COR-L47 (cell line): Measurements from ENCODE around the gene PIGS.
"Not testable (repeated sequence)": the region's sequence is repeated elsewhere in the genome, so short reads cannot be mapped to it uniquely, and the experiment has no call there.

Experiments
- DNase-seq: peaks from one replicate; lab custom pipeline; 2025; lab: John Stamatoyannopoulos, UW

Gene PIGS

DNA sequence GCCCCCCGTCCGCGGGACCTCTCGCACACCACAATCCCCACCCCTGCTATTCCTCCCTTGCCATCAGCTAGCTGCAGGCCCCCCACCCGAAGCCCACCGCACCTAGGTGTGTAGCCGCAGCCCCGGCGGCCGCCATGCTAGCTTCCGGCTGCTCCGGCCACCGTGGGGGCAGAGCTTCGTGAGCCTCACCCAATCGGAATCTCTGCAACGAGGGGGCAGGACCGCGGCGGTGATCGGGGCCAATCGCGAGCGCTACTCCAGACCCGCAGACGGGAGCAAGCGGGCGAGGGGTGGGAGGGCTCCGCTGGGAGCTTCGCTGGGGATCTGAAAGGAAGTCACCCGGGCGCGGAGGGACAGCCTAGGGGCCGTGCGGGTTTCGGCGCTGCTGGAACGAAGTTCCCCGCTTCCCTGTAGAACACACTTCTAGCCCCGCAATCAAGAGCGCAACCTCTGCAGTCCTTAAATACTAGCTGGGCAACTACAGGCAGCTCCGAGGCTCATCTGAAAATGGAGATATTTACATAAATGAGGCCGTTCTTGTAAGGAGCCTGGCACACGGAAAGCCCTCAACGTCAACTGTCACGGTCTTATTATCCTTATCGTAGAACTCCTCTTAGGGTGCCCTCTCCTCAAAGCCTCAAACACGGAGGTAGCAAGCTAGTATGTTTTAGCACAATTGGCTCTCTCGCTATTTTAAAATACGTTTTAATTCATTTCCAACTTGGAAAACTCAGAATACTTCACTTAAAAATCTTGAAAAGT, at the start of gene PIGS:
PIGS (minus strand) TSS at position 164 of the 762 bp plus-strand sequence; CDS start at position 136, 28 bp downstream.
- peak; percentile 91 for DNase-seq

DNA sequence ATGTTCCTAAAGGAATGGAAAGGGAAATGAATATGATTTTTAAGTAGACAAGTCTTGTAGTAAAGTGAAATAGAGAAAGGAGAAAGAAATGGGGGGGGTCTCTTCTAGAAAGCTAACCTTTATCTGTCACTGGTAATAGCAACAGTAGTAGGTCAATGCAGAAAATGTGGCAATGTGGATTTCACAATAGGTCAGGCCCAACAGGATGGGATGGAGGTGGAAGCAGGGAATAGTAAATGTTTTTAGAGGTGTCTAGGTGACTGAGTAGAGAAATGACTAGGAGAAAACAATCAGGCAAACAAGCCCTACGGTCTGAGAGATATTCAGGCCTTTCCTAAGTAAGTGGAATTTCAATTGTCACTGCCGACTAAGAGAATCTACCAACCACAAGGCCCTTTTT, 48.7 kb upstream of the PIGS start:
- no peak for DNase-seq

DNA sequence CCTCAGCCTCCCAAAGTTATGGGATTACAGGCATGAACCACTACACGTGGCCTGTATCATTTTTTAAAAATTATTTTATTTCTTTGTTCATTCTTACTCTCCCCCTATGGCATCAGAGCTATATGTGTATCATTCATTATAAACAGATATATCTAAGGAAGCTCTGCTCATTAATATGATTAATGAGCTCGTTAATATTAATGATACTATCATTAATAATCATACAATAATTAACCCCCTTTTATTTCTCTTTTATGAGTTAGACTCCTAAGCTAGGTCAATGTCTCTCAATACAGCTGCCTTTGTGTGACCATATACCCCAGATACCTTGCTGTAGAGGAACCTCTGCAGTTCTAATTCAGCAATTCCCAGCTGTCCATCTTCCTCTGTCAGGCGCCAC, 47.1 kb upstream of the PIGS start:
- no peak for DNase-seq

DNA sequence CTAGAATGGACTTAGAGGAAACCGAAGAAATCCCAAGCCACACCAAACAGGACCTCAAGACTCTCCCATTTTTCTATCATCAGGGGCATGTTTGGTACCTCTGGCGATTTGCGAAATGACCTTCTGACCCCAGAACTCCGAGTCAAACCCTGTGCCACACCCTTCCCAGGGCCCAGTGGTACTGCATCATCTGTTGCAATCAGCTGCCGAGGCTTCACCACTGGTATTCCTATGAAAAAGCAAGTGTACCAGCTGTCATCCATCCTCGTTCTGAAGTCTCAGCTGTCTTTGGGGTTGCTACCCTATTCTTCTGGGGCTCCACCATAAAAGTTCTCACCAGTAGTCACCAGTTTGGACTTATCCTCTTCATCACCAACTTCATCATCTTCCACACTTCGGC, 45.0 kb upstream of the PIGS start:
- DNase-seq = no peak

DNA sequence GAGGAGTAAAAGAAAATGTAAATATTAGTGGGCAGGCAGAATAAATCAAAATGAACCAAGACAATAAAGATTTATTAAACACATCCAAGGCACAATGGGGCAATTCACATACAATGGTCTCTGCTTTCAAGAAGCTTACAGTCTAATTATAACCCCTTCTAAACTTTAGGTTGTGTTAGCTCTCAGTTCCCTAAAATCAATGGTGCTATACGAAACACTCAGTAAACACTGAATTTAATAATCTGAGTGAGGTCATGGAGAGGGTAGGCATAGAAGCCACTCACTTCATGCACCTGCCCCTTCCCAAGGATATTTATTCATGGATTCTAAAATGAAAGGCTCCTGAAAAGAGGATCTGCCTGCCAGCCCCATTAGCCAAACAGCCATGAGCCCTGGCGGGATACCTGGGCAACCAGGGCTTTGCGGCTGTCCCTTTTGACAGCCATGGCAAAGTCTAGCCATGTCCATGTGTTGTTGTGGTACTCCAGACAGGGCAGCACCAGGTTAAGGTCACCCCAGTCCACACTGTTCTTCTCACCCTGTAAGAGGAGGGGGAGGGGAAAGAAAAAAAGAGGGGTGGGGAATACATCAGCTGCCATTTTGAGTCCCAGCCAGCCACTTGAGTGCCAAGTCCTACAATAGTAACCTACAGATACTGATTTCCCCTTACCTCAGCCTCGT, 44.1 kb upstream of the PIGS start:
- no peak for DNase-seq

DNA sequence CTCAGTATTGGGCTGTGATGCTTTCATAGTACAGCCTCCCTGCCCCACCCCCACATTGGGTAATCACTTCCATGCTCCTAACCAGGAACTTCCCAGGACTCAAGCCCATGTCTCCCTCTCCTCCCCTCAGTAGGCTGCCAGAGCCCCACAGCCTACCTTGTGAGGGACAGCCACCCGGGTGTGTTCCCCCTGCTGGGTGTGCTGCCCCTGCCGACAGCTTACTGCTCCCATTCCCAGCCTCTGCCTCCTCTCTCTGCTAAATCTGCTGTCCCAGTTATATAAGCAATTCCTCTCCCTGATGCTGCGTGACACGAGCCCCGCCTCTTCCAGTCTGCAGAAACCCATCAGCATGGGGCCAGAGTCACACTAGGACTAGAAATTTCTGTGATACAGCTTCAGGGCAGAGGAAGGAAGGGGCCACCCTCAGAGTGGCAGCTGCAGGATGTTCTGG, 42.6 kb upstream of the PIGS start, which contains the start of gene RSKR:
RSKR (minus strand) TSS at position 255 of the 451 bp plus-strand sequence; CDS start at position 231, 24 bp downstream.
- DNase-seq = no peak

DNA sequence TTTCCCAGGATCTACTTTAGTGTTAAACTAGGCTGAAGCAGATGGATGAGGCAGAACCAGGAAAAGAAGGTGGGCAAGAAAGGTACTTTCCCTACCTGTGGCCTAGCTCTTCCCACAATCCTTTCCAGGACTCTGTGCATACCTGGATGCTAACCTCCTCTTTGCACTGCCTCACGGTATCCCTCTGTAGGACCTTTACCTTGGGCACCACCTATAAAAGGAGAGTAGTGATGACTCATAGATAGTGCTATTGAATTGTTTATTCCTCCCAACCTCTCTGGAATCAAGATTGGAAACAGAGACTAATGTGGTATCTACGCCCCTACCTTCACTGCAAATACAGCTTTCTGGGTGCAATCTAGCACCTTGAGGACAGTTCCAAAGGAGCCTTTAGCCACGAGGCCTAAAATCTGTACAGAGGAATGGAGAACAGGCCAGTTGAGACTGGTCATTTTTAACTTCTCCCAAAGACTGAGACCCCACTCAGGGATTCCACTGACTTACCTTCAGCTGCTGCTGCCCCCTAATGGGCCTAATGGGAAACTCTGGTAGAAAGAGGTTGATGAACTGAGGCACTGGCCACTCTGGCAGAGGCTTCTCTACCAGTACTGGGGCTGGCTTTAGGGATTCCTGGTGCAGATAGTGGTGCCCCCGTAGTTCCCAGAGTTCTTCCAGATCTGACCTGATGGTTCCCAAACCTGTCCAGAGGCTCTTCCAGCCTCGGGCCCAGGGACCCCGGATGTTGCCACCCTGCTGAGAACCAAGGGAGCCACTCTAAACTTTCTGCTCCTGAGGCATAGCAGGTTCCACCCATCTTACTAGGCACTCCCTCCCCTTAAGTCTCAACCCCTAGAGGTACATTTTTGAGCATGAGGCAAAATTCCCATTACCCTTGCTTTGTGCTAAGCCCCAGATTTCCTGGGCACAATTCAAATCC, 41.9 kb upstream of the PIGS start:
- peak; percentile 18 for DNase-seq

DNA sequence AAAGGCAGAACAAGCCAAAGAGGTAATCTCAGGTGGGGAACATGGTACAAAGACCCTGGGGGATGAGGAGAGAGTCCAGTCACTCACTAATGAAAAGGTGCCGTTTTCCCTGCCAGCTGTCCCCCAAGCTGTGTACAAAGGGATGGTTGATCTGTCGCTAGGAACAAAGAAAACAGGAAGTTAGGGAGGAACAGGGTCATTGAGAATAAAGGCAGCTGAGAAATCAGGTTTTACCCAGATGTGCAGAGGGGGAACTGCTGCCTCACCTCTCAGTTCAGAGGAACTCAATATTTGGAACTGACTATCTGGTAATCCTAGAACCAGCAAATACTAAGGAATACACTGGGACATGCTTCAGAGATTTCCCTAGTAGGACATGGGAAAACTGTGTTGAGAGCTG, 41.2 kb upstream of the PIGS start:
- DNase-seq = peak; percentile 4

DNA sequence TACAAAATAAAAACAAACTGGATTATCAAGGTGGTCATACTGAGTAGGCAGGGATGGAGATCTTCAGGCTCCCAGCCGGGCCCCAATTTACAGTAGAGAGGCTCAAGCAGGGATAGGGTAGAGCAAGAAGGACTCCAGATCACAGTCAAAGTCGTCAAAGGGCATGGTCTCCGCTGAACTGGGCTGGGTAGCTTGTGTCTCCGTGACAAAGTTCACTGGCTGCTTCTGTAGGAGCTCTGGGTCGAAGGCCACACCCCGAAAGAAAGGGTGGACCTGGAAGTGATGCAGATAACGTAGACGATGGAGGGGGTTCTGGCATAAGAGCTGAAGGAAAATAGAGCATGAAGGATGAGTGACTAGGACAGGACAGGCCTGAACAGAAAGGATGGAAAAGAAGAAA, 39.1 kb upstream of the PIGS start:
- no peak for DNase-seq

DNA sequence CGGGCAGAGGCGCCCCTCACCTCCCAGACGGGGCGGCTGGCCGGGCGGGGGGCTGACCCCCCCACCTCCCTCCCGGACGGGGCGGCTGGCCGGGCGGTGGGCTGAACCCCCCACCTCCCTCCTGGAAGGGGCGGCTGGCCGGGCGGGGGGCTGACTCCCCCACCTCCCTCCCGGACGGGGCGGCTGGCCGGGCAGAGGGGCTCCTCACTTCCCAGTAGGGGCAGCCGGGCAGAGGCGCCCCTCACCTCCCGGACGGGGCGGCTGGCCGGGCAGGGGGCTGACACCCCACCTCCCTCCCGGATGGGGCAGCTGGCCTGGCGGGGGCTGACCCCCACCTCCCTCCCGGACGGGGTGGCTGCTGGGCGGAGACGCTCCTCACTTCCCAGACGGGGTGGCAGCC, 32.7 kb upstream of the PIGS start:
- not testable (repeated sequence) for DNase-seq

DNA sequence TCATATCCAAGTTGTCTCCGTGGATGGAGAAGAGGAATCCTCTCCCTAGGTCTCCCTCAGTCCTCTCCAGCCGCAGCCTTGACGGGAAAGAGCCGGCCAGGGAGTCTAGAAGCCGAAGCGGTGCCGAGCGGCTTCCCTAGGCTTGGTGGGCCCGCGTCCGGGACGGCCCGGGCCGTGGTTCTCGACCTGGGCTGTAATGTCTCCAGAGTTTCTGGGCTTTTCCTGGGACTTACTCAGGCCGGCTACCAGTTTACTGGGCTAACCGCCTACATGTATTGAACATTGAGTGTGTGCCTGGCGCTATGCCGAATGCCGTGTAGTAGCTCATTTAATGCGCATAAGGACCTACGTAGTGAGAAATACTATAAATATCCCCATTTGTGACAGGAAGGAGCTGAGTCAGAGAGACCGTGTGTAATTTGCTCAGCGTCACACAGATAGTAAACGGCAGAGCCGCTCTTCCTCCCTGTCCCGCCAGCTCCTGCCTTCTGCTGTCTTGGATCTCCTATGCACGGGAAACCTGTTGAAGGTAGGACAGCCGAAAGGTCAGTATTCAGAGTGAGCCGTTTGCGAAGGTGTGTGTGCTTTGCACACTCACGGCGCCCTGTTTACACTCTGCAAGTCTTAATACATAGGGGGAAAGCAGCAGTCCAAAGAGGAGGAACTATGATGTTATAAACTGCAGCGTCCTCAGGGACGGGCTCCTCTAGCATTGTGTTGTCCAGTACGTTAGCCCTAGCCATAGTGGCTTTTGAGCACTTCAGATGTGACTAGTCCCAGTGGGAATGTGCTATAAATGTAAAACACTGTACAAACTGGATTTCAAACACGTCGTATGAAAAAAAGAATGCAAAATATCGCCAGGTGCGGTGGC, 28.2 kb upstream of the PIGS start:
- DNase-seq = peak; percentile 51

DNA sequence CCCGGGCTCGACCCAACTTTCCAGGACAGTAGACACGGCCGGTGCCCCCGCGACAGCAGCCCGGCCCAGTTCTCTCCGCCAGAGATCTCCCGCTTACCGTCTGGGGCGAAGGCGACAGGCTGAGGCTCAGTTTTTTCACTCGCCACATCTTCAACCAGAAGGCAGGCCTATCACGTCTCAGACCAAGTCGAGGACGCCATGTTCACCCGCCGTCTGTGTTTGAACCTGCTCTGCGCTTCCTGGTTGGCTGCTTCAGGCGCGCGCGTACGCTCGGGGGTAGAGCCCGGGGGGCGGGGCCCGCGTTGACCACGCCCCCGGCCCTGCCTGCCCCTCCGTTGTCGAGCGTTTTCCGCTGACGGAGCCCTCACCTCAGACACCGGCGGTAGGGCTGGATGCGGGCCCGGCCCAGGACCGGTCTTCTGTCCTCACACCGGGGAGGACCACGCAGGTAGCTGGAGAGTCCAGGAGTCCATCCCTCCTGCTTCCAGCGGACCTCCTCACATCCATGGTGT, 27.5 kb upstream of the PIGS start, which contains the start of gene SPAG5:
SPAG5 (minus strand) TSS at position 227 of the 512 bp plus-strand sequence; CDS start at position 148, 79 bp downstream.
- DNase-seq = peak; percentile 94

DNA sequence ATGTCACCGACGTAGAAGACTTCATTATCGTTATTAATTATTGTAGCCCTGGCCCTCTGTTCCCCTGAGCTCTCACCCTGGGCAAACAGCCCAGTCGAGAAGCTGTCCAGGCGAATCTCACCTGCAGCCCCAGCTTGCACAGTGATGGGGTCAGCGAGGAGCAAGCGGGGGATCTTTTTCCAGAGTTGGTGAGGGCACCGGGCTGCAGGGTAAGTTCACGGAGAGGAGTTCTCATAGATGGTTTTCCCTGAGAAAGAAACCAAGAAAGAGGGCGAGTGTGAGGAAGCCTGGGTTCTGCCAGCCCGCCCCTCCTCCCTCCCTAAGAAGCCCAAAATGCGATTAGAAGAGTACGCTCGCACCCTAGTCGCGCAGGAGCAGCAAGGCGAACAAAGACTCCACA, 27.1 kb upstream of the PIGS start:
- no peak for DNase-seq

DNA sequence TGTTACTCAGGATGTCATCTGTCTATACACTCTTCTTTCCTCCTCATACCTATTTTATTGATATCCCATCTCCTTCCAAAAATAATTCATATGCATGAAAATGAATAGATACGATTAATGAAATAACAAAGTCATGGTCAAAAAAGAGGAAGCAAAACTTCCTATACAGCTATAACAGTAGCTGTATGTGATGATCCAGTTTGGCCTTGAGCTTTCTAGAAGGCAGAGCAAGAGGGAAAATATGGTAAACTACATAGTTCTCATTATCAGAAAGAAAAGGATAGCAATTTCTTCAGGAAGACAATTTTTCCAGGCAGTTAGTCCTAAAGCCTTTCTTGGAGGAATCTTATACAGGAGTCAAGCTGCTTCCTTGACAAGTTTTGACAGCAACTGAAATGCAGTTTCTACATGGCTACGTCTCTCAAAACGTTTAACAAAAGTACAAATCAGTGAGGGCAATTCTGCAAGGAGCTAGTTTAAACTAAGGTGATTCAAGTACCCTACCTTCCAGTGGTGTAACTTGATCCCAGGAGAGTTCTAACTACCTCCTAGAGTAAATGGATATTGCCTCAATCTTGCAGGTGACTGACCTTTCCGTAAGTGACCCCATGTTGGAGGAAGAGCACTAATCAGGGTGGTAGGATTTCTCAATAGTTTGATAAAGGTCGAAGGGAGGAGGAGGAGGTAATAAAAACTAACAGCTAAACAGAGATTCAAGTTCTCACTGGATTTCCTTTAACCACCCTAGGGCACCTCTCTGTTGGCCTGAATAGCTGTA, 26.5 kb upstream of the PIGS start:
- no peak for DNase-seq

DNA sequence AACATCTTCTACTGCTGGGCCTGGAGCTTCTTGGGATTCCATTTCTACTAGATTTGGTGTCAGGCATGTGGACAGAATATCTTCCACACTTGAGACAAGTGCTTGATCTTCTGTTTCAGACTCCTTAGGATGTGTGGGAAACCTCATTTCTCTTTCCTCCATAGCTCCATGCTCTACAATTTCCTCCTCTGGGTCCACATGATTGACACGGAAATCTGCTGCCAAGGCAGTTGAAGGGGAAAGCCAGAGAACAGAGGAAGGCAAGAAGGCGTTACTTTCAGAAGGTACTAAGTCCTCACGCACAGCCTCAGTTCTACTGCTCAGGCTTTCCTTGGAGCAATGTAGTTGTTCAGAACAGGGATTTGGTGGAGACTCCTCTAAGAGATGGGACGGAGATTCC, 20.9 kb upstream of the PIGS start:
- DNase-seq = no peak

DNA sequence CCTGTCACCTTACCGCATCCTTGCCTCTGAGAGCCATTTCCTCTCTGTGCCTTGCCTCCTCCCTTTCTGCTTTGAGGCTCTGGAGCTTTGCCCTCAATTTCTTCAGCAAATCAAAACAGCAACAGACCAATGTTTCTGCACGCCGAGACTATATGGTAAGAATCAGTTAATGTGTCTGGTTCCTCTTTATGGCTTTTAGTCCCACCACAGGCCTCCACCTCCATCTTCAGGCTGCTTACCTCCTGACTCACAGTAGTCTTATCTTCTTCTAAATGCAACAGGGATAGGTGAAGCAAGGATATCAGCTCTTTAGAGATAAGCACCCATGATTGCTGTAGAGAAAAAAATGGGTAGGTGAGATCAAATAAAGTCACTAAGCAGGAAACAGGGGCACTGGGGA, 14.5 kb upstream of the PIGS start:
- no peak for DNase-seq

DNA sequence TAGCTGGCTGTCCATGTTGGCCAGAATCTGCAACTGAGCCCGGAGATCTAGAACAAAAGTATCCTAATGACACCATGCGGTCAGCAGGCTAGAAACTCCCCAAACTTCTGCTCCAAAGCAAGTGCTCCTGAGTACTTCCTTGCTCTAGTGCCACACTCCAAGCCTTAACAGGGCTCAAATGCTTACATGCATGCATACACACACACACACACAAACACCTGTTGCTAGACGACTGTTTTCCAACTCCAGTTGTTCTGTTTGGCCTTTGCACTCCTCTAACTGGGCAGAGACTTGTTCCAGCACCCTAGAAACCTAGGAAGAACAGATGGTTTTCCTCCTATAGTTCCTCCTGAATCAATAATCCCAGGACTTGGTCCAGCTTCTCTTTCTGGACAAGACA, 13.1 kb upstream of the PIGS start:
- DNase-seq = no peak

DNA sequence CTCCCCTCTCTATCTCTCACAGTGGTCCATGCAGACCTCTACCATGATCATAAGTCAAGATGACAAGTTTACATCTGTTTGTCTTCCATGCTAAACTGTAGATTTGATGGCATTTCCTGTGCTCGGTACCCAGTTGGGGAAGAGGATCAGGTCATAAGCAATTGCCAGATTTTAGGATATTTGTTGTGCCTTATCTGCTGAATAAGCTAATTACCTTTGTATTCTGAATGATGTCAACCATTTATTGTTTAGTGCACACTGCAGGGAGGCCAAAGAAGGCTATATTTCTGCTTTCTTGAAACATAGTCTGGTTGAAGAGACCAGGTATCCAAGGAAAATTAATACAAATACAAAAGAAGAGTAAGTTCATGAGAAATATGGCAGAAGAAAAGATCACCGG, 11.2 kb upstream of the PIGS start:
- DNase-seq = no peak

DNA sequence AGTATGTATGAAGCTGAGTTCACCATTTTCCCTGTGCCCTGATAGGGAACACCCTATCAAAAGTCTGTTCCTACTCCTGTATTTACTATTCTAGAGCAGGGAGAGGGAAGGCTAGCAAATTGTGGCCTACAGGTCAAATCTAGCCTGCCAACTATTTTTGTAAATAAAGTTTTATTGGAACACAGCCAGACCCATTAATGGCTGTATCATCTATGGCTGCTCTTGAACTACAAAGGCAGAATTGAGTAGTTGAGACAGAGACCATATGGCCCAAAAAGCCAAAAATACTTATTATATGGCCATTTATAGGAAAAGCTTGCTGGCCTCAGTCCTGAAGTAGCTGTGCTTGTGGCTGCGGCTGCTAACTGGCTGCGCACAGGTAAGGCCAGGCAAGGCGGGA, 9.6 kb upstream of the PIGS start:
- DNase-seq = no peak

DNA sequence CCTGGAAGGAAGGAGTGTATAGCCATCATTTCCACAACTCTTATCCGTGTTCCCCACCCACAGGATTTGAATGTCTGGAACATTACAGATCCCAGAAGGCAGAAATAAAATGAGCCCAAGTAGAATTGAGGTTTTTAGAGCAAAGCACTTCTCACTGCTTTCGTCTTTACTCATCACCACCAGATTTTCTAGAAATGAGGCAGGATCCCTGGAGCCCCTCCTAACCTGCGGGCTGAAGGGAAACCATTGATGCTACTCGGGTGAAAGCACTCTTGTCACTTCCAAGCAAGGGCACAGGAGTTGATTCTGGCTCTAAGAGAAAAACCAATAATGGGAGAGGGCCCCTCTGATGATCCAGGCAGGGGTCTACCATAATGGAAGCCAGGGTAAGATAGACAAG, 8.2 kb upstream of the PIGS start:
- DNase-seq = no peak
